Testis (tissue), 2 donors: ENCODE results near the gene C1orf50.

Experiments used
- POLR2A ChIP-seq: fragments of 450-650 bp; IDR thresholded peaks from one replicate; pipeline ENCODE4 v1.6.1; 2017; ENCODE audit warnings: antibody characterized with exemption, mild to moderate bottlenecking, moderate library complexity
- TF ChIP-seq, protein P1 (sequence below), 3 experiments: fragments of 450-650 bp in 2 of 3; fragments of 200-600 bp in 1 of 3; sonication (generic) in 1 of 3; IDR thresholded peaks; one replicate each; pipeline ENCODE4 v1.5.1; 2016 to 2019; ENCODE audit warnings: antibody characterized with exemption in 3 of 3, mild to moderate bottlenecking in 2 of 3, moderate library complexity in 1 of 3

DNA sequence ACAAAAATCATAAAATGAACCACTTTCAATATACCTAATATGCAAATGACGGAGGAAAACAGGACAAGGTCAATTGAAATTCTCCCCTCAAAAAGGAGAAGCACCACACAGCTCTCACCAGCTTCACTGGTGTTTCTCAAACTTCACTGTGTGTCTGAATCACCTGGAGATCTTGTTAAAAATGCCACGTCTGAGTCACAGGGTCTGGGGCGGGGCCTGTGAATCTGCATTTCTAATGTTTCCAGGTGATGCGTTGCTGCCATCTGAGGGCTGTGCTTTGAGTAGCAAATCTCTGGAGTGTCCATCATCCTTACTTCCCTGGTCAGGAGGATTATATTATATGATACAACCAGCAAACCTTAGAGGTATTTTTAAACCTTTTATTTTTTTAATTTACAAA, 36.1 kb upstream of the C1orf50 start:
- TF ChIP-seq, protein P1, sequence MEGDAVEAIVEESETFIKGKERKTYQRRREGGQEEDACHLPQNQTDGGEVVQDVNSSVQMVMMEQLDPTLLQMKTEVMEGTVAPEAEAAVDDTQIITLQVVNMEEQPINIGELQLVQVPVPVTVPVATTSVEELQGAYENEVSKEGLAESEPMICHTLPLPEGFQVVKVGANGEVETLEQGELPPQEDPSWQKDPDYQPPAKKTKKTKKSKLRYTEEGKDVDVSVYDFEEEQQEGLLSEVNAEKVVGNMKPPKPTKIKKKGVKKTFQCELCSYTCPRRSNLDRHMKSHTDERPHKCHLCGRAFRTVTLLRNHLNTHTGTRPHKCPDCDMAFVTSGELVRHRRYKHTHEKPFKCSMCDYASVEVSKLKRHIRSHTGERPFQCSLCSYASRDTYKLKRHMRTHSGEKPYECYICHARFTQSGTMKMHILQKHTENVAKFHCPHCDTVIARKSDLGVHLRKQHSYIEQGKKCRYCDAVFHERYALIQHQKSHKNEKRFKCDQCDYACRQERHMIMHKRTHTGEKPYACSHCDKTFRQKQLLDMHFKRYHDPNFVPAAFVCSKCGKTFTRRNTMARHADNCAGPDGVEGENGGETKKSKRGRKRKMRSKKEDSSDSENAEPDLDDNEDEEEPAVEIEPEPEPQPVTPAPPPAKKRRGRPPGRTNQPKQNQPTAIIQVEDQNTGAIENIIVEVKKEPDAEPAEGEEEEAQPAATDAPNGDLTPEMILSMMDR (IDR thresholded peaks at IDR 0.05), result no peak
- TF ChIP-seq POLR2A, result no peak
